Activated CD8-positive, alpha-beta memory T cell treated with anti-CD3 and anti-CD28 coated beads for 24 hours (primary cell): ENCODE data around the gene NDUFS8.

Source experiments
- DNase-seq: peaks from one replicate; pipeline ENCODE4 v3.0.0-alpha.2; 2020

NDUFS8 gene

GRCh38 chr11:68038226-68038717 lies 7.8 kb downstream of the NDUFS8 start:
- DNase-seq: no peak

- DNase-seq: peak; percentile 87
Observed at GRCh38 chr11:68038718-68039525, 8.4 kb downstream of the NDUFS8 start, which contains the start of gene TCIRG1. TSS of gene TCIRG1 (plus strand) at chr11:68039025. CDS start at chr11:68041272, 2,247 bp downstream.

- no peak for DNase-seq
Observed at GRCh38 chr11:68039526-68040086, 9.1 kb downstream of the NDUFS8 start.

- DNase-seq: peak; percentile 77
Observed at GRCh38 chr11:68040101-68040956, 9.8 kb downstream of the NDUFS8 start.

GRCh38 chr11:68040957-68041591 lies 10.6 kb downstream of the NDUFS8 start:
- no peak for DNase-seq

GRCh38 chr11:68041617-68042218 lies 11.2 kb downstream of the NDUFS8 start:
- no peak for DNase-seq

- no peak for DNase-seq
Observed at GRCh38 chr11:68042219-68043028, 11.9 kb downstream of the NDUFS8 start.

- DNase-seq: no peak
Observed at GRCh38 chr11:68043029-68043348, 12.5 kb downstream of the NDUFS8 start.

GRCh38 chr11:68043349-68044144 lies 13.1 kb downstream of the NDUFS8 start:
- no peak for DNase-seq

- DNase-seq: no peak
Observed at GRCh38 chr11:68044145-68044813, 13.8 kb downstream of the NDUFS8 start.

GRCh38 chr11:68044898-68045351 lies 14.4 kb downstream of the NDUFS8 start:
- no peak for DNase-seq

GRCh38 chr11:68047437-68048290 lies 17.2 kb downstream of the NDUFS8 start:
- no peak for DNase-seq

GRCh38 chr11:68048681-68049508 lies 18.4 kb downstream of the NDUFS8 start:
- DNase-seq: no peak

- DNase-seq: no peak
Observed at GRCh38 chr11:68049509-68050370, 19.3 kb downstream of the NDUFS8 start.

GRCh38 chr11:68050371-68050841 lies 19.9 kb downstream of the NDUFS8 start:
- no peak for DNase-seq

- no peak for DNase-seq
Observed at GRCh38 chr11:68051191-68052136, 21.0 kb downstream of the NDUFS8 start.
